Islet precursor cell (in vitro differentiated cells): Measurements from ENCODE around the gene PITPNC1.

Source experiments
- DNase-seq: peaks from one replicate; pipeline ENCODE4 v3.0.0-alpha.2; 2018

Gene PITPNC1

DNA sequence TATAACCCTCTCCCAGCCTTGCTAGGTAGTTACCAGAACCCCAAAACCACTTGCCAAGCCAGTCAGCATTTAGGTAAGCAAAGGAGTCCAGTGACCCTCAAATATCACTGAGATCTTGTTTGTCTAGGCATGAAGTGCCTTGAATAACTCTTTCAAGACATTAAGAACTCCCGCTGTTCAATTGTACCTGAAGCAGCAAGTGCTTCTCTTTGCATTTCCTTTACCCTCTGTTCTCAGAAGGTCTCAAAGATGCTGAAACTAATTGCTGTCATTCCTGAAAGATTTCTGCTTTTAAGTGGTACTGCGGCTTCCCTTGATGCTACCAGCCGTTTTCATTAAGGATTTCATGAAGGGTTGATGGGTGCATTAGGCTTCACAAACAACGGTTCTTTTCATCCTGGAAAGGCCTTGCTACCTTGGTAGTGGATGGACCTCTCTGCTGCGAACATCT is 142.7 kb downstream of the PITPNC1 start:
- peak; percentile 91 for DNase-seq

- DNase-seq = no peak
These were observed 143.3 kb downstream of the PITPNC1 start for GRCh38 chr17:67520252-67520906.

GRCh38 chr17:67520916-67521774 is 144.1 kb downstream of the PITPNC1 start:
- peak; percentile 53 for DNase-seq

GRCh38 chr17:67521775-67522069 is 144.6 kb downstream of the PITPNC1 start:
- DNase-seq = no peak

DNA sequence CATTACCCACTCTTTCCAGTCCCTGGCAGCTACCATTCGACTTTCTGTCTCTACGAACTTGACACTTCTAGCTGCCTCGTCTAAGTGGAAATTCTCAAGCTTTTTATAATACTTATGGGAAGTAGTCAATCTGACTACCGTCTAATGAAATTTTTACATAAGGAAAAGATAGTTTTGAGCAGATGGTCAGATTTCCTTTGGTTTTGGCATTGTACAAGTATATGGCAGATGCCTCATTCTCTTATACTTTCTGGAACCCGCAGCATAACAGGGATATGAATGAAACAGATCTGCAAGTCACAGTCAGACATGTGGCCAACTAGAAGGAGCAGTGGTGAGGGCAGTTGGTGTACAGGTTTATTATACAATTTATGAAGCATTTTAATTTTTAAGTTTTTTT is 146.0 kb downstream of the PITPNC1 start:
- DNase-seq = no peak

- peak; percentile 25 for DNase-seq
These were observed 148.4 kb downstream of the PITPNC1 start for GRCh38 chr17:67525239-67526135.

DNA sequence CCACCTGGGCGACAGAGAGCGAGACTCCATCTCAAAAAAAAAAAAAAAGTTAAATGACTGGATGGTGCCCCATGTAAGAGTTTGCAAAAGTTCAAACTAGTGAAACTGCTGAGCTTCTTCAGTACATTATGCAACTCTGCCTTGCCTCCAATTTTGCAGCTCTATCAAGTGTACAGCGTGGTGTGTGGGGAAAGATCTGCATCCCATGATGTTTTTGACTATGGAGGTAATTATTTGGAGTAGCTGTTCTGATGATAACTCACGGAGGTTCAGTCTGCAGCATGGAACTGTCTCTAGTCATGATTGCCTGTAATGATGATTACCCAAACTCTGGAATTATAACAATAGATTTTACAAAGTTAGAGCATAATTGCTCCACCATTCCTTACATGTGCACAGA is 149.6 kb downstream of the PITPNC1 start:
- peak; percentile 4 for DNase-seq

GRCh38 chr17:67528751-67529436 is 151.8 kb downstream of the PITPNC1 start:
- peak; percentile 100 for DNase-seq

- peak; percentile 76 for DNase-seq
These were observed 154.2 kb downstream of the PITPNC1 start for GRCh38 chr17:67531291-67531690.

- no peak for DNase-seq
These were observed 155.3 kb downstream of the PITPNC1 start for GRCh38 chr17:67532326-67532871.

- DNase-seq = peak; percentile 54
These were observed 157.9 kb downstream of the PITPNC1 start for GRCh38 chr17:67534941-67535340.

- peak; percentile 12 for DNase-seq
These were observed 165.4 kb downstream of the PITPNC1 start for GRCh38 chr17:67542219-67543114.

GRCh38 chr17:67544364-67544955 is 167.4 kb downstream of the PITPNC1 start:
- DNase-seq = peak; percentile 36

- DNase-seq = peak; percentile 75
These were observed 169.8 kb downstream of the PITPNC1 start for GRCh38 chr17:67546578-67547527.

DNA sequence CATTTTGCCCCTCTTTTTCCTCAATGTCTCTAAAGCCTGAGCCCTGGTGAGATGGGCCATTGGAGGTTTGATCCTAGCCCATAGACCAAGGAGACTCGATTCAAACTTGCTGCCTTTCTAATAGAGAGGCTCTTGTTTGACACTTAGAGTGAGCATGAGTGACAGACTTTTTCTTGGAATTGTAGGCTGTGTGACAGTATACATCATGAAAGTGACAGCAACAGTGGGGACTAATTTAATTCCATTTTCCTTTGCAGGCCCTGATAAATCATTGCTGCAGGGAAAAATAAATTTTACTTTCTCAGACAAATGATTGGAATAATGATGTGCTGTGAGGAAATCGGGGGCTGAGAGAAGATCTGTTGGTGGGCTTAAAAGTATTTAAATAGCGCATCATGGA is 171.6 kb downstream of the PITPNC1 start:
- peak; percentile 18 for DNase-seq

- peak; percentile 76 for DNase-seq
These were observed 172.7 kb downstream of the PITPNC1 start for GRCh38 chr17:67549820-67550219.

DNA sequence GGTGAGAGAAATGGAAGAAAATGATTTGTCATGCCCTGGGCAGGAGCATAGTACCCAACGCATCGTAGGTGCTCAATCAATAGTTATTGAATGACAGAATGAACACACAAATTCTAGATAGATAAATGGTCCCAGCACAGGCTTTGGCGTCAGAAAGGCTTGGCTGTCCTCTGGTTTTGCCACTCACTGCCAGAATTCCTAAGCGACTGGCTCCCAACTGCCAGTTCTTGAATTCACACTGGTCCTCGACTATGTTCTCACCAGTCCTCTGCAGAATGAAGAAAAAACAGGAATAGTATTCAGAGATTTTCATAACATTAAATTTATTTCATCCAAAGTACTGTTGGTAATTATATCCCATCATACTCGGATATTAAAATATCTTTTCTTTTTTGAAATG is 177.6 kb downstream of the PITPNC1 start:
- peak; percentile 7 for DNase-seq

- DNase-seq = peak; percentile 29
These were observed 178.8 kb downstream of the PITPNC1 start for GRCh38 chr17:67555855-67556254.

- peak; percentile 42 for DNase-seq
These were observed 180.2 kb downstream of the PITPNC1 start for GRCh38 chr17:67557052-67557845.
